ENCODE measurements around the gene CIB2.

DNA sequence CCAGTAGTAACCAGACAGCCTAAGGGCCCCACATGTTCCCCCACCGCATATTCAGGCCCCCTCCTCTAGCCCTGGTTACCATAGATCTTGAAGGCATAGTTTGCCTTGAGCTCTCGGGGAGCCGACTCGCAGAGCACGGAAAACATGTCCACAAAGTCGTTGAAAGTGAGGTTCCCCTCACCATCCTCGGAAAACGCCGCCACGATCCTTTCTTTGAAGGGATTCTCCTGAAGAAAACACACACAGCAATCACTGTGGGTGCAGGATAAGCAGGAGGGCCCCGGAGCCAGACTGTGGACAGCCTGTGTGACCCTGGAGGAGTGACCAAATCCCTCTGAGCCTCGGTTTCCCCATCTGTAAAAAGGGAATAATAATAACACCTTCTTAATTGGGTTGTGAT, 22.1 kb downstream of the CIB2 start:
- TF ChIP-seq TAF1 (IDR thresholded peaks at IDR 0.05; ENCODE audit: borderline replicate concordance, insufficient read depth, low read length) (no peak), POLR2AphosphoS5 (IDR thresholded peaks at IDR 0.05; ENCODE audit: low read depth, low read length) (no peak), SIN3A (IDR thresholded peaks at IDR 0.05; ENCODE audit: borderline replicate concordance, insufficient read depth, low read length) (no peak)
- TF ChIP-seq, protein P1, sequence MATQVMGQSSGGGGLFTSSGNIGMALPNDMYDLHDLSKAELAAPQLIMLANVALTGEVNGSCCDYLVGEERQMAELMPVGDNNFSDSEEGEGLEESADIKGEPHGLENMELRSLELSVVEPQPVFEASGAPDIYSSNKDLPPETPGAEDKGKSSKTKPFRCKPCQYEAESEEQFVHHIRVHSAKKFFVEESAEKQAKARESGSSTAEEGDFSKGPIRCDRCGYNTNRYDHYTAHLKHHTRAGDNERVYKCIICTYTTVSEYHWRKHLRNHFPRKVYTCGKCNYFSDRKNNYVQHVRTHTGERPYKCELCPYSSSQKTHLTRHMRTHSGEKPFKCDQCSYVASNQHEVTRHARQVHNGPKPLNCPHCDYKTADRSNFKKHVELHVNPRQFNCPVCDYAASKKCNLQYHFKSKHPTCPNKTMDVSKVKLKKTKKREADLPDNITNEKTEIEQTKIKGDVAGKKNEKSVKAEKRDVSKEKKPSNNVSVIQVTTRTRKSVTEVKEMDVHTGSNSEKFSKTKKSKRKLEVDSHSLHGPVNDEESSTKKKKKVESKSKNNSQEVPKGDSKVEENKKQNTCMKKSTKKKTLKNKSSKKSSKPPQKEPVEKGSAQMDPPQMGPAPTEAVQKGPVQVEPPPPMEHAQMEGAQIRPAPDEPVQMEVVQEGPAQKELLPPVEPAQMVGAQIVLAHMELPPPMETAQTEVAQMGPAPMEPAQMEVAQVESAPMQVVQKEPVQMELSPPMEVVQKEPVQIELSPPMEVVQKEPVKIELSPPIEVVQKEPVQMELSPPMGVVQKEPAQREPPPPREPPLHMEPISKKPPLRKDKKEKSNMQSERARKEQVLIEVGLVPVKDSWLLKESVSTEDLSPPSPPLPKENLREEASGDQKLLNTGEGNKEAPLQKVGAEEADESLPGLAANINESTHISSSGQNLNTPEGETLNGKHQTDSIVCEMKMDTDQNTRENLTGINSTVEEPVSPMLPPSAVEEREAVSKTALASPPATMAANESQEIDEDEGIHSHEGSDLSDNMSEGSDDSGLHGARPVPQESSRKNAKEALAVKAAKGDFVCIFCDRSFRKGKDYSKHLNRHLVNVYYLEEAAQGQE (IDR thresholded peaks at IDR 0.05; ENCODE audit: insufficient read depth in 1 of 2, low read depth in 2 of 2, low read length in 2 of 2): no peak

All from PFSK-1 (cell line).